Mammary epithelial cell (primary cell): ENCODE results near the gene ZNF865.

Source experiments
- EZH2 ChIP-seq: IDR thresholded peaks from 2 replicates; pipeline ENCODE4 v1.6.1; 2012; ENCODE audit warnings: low read length, inconsistent platforms, borderline replicate concordance
- TF ChIP-seq, protein P1 (sequence below), 2 donors: IDR thresholded peaks in 1 of 2; conservative IDR thresholded peaks in 1 of 2; 2 replicates each; pipeline ENCODE4 v1.5.1; 2011 to 2012; ENCODE audit warnings: inconsistent platforms in 2 of 2, low read length in 2 of 2, mild to moderate bottlenecking in 2 of 2, control low read depth in 1 of 2, low read depth in 1 of 2; ENCODE audit not compliant: insufficient read depth in 1 of 2; ENCODE audit errors: extremely low read depth in 1 of 2

DNA sequence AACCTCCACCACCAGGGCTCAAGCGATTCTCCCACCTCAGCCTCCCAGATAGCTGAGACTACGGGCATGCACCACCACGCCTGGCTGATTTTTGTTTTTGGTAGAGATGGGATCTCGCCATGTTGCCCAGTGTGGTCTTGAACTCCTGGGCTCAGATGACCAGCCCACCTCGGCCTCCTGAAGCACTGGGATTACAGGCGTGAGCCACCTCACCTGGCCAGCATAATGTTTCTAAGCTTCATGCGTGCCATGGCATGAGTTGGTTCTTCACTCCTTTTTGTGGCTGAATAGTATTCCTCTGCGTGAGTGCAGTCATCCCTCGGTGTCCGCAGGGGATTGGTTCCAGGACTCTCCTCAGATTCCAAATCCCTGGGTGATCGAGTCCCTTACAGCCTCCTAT lies 20.6 kb upstream of the ZNF865 start:
- TF ChIP-seq, protein P1, sequence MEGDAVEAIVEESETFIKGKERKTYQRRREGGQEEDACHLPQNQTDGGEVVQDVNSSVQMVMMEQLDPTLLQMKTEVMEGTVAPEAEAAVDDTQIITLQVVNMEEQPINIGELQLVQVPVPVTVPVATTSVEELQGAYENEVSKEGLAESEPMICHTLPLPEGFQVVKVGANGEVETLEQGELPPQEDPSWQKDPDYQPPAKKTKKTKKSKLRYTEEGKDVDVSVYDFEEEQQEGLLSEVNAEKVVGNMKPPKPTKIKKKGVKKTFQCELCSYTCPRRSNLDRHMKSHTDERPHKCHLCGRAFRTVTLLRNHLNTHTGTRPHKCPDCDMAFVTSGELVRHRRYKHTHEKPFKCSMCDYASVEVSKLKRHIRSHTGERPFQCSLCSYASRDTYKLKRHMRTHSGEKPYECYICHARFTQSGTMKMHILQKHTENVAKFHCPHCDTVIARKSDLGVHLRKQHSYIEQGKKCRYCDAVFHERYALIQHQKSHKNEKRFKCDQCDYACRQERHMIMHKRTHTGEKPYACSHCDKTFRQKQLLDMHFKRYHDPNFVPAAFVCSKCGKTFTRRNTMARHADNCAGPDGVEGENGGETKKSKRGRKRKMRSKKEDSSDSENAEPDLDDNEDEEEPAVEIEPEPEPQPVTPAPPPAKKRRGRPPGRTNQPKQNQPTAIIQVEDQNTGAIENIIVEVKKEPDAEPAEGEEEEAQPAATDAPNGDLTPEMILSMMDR (conservative IDR thresholded peaks at IDR 0.05 in 1 of 2, IDR thresholded peaks at IDR 0.05 in 1 of 2; ENCODE audit: extremely low read depth in 1 of 2, insufficient read depth in 1 of 2, low read depth in 1 of 2, low read length in 2 of 2) = no peak
- no peak for TF ChIP-seq EZH2
